GM12892 (cell line): Measurements from ENCODE around the gene RXFP4. TPM values are rescaled to one million over a fixed set of nuclear protein-coding genes. Genes with fewer than 3 reads are reported as not detected.
"Not testable (repeated sequence)": the region's sequence is repeated elsewhere in the genome, so short reads cannot be mapped to it uniquely, and the experiment has no call there.

ENCODE experiments used
- DNase-seq: peaks from one replicate; pipeline ENCODE4 v3.0.0; 2011; ENCODE audit not compliant: insufficient read length
- FAIRE-seq: peaks from 2 replicates; lab custom pipeline; 2011; peaks lifted over from hg19 to GRCh38; lab: Jason Lieb, UNC
- POLR2A ChIP-seq: IDR thresholded peaks from 2 replicates; pipeline ENCODE4 v1.6.1; 2011; ENCODE audit warnings: low read depth, low read length, control low read depth
- POLR2AphosphoS5 ChIP-seq: IDR thresholded peaks from 2 replicates; pipeline ENCODE4 v1.6.1; 2011; ENCODE audit warnings: low read depth, low read length, control low read depth
- TAF1 ChIP-seq: IDR thresholded peaks from 2 replicates; pipeline ENCODE4 v1.6.1; 2011; ENCODE audit warnings: low read depth, mild to moderate bottlenecking, control low read depth, low read length, borderline replicate concordance
- polyA plus RNA-seq: library from polyadenylated mRNA; unstranded; fragments of >200 nt; gene quantifications from one replicate; pipeline ENCODE4 v1.2.1, GENCODE V29; 2012; ENCODE audit warnings: missing spikeins, inconsistent platforms; ENCODE audit not compliant: missing spikeins

The RXFP4 gene
- 0.36 TPM for polyA plus RNA-seq

GRCh38 chr1:155940993-155941844 lies at the start of gene RXFP4:
TSS of gene RXFP4 (plus strand) at chr1:155941638. CDS start at chr1:155941710, 72 bp downstream.
- FAIRE-seq (no peak), DNase-seq (no peak)
- TF ChIP-seq POLR2A (peak; percentile 49; the same call in 1 of the 2 replicates), TAF1 (no peak)

GRCh38 chr1:155892796-155893195 lies 48.6 kb upstream of the RXFP4 start:
- FAIRE-seq = no peak
- no peak for DNase-seq
- no peak for TF ChIP-seq TAF1
- TF ChIP-seq POLR2AphosphoS5 = no peak
- no peak for TF ChIP-seq POLR2A

- FAIRE-seq (no peak), DNase-seq (no peak)
- no peak for TF ChIP-seq TAF1
- TF ChIP-seq POLR2A = no peak
- no peak for TF ChIP-seq POLR2AphosphoS5
Observed at GRCh38 chr1:155893389-155894142, 47.9 kb upstream of the RXFP4 start.

GRCh38 chr1:155895617-155896016 lies 45.8 kb upstream of the RXFP4 start:
- DNase-seq, FAIRE-seq: not testable (repeated sequence)

- not testable (repeated sequence) for DNase-seq, FAIRE-seq
Observed at GRCh38 chr1:155896476-155896875, 45.0 kb upstream of the RXFP4 start.

- DNase-seq = no peak
- no peak for FAIRE-seq
- TF ChIP-seq POLR2AphosphoS5 = no peak
- TF ChIP-seq TAF1 = no peak
- TF ChIP-seq POLR2A = no peak
Observed at GRCh38 chr1:155897746-155898145, 43.7 kb upstream of the RXFP4 start.

GRCh38 chr1:155898888-155899287 lies 42.5 kb upstream of the RXFP4 start:
- TF ChIP-seq TAF1 = no peak
- no peak for TF ChIP-seq POLR2A
- no peak for TF ChIP-seq POLR2AphosphoS5
- FAIRE-seq = no peak
- no peak for DNase-seq

GRCh38 chr1:155899683-155900082 lies 41.8 kb upstream of the RXFP4 start:
- no peak for TF ChIP-seq POLR2AphosphoS5
- TF ChIP-seq POLR2A = no peak
- no peak for TF ChIP-seq TAF1
- FAIRE-seq = no peak
- no peak for DNase-seq

GRCh38 chr1:155900161-155900560 lies 41.3 kb upstream of the RXFP4 start:
- no peak for DNase-seq
- no peak for FAIRE-seq
- TF ChIP-seq POLR2AphosphoS5 (no peak), POLR2A (no peak)

- FAIRE-seq (no peak), DNase-seq (no peak)
- TF ChIP-seq TAF1 (no peak), POLR2AphosphoS5 (no peak), POLR2A (no peak)
Observed at GRCh38 chr1:155904261-155904660, 37.2 kb upstream of the RXFP4 start.

- TF ChIP-seq POLR2AphosphoS5 (no peak), TAF1 (no peak), POLR2A (no peak)
- DNase-seq (no peak), FAIRE-seq (no peak)
Observed at GRCh38 chr1:155909894-155910293, 31.5 kb upstream of the RXFP4 start.

- no peak for DNase-seq
- TF ChIP-seq TAF1 (no peak), POLR2A (no peak), POLR2AphosphoS5 (no peak)
- FAIRE-seq = peak; percentile 74
Observed at GRCh38 chr1:155910621-155911121, 30.8 kb upstream of the RXFP4 start.
